Middle frontal gyrus (tissue), 1 donor: ENCODE data around the gene TENT5A.
"Not testable (repeated sequence)": the region's sequence is repeated elsewhere in the genome, so short reads cannot be mapped to it uniquely, and the experiment has no call there.

Experiments used
- DNase-seq: peaks from one replicate; pipeline ENCODE4 v3.0.0-alpha.2; 2015; ENCODE audit warnings: low spot score; ENCODE audit errors: extremely low spot score

TENT5A gene

DNA sequence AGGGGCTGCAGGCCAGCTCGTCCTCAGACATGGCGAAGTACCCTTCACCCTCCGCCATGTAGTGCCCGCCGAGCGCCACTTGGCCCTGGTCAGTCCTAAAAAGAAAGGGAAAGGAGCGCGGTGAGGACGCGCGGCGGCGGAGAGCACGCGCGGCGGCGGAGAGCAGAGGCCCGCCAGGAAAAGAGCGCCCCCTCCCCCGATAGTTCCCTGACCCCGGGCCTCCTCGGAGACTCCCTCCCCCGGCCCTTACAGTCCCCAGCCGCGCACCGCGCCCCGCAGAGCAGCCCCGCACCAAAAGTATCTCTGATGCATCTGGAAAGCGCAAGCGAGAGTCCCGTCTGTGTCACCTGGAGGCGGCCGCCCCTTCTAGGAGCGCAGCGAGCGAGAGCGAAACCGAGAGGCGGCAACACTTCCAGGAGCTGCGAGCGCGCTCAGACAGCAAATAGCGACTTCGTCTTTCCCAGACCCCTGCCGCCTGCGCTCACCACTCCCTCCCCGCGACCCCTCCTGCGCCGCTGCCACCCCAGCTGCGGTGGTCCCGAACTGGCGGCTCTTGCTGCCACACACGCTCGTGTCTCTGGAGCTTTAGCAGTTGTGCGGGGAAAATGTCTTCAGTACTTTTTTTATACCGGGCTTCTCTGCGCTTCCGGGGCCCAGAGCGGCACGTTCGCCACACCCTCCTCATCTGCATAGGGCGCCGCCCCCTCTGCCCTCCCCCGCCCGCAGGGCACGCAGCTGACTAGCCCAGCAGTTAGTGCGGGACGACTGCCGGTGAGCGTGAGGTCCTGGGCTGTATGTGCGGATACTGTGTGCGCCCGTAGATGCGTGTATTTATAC lies at the start of gene TENT5A:
TENT5A (minus strand) TSS at position 598 of the 837 bp plus-strand sequence; CDS start at position 58, 540 bp downstream.
- DNase-seq = no peak

DNA sequence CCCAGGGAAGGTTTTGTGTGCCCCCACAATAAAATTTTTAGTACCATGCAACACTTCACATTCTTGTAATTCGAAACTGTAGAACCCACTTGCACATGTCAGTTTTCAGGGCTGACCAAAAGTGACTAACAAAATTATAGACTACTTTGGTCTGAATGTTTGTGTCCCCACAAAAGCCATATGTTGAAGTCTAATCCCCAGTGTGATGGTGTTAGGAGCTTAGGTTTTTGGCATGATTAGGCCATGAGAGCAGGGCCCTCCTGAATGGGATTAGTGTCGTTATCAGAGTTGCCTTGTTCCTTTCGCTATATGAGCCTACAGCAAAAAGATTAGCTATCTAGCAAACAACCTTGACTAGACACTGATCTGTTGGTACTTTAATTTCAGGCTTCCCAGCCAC lies 49.0 kb upstream of the TENT5A start:
- no peak for DNase-seq

DNA sequence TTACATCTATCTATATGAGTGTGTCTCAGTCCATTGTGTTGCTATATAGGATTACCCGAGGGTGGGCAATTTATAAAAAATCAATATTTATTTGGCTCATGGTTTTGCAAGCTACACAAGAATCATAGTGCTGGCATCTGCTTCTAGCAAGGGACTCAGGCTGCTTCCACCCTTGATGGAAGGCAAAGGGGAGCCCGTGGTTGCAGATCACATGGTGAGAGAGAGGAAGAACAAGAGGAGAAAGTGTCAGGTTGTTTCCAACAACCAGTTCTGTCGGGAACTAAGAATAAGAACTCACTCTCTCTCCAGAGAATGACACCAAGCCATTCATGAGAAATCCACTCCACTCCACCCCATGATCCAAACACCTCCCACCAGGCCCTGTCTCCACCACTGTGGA lies 48.2 kb upstream of the TENT5A start:
- no peak for DNase-seq

DNA sequence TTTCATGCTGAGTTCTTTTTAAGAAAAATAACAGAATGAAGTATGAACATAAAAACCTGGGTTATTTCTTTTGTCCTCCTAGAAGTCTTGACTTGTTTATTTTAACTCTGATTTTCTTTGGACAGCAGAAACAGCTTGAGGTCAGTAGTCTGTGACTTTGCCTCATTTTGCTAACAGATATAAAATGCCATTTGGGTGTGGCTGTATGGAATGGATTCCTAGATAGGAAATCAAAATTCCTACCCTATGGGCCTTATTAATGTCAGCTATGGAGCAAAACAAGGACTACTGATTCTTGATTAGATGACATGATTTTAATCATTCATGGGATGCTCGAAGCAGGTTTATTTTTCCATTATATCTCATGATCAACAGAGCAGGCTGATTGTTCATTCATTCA lies 46.8 kb upstream of the TENT5A start:
- DNase-seq = no peak

DNA sequence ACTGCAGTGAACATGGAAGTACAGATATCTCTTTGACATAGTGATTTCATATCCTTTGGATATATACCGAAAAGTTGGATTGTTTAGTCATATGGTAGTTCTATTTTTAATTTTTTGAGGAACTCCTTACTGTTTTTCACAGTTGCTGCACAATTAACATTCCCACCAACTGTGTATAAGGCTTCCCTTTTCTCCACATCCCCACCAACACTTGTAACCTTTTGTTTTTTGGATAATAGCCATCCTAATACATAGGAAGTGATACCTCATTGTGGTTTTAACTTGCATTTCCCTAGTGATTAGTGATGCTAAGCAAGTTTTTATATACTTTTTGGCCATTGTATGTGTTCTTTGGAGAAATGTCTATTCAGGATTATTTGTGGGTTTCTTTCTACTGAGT lies 45.1 kb upstream of the TENT5A start:
- no peak for DNase-seq

DNA sequence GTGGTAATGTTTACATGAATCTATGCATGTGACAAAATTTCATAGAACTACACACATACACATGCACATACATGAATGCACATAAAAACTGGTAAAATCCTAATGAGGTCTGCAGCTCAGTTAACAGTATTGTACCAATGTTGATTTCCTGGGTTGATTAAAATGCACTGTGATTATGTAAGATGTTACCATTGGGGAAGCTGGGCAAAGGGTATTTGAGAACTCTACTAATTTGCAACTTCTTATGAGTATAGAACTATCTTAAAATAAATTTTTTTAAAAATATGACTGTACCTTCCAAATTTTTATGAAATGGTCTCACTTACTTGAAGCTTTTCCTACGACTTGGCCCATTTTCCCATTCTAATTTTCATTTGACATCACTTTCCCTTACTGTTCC lies 43.4 kb upstream of the TENT5A start:
- DNase-seq = no peak

DNA sequence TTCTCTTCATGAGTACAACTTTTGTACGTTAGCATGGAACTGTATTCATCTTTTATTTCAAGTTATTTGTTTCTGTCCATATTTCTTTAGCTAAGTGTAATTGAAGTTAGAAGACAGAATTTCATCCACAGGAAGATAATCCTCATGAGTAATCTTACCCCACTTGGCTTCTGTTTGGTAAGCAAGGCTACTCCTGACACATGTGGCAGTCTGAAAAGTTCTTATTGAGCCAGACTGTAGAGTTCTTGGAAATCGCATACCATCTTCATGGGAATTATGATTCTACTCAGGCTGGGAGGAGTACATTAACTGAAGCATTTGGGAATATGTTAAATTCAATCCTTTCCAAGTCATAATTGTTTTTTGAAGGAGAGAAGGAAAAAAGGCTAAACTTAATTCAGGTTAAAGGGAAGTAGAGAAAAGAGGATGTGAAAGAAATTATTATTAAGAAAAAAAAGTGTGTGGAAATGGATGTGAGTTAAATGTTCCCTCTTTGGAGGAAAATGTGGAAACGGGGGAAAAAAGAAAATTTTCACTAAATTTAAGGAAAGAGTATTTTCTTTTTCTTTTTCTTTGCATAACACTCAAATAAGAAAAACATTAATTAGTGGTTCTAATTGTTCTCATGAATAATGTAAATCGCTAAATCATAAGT lies 41.5 kb upstream of the TENT5A start:
- DNase-seq = no peak

DNA sequence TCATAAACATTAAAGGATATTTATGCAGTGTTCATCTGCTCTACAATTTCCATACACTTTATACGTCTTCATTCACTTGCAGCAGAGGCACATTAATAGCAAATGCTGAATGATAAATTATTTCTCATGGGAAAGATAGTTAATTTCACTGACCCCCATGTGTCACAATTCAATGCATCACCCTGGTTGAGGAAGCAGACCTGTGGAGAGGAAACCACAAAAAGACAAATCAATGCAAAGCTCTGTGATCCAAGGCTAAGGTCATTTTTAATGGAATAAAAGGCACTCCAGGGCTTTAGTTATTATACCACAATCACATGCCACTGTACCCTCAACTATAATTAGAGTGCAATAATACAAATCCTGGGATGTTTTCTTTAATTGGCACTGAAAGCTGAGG lies 40.3 kb upstream of the TENT5A start:
- DNase-seq = no peak

DNA sequence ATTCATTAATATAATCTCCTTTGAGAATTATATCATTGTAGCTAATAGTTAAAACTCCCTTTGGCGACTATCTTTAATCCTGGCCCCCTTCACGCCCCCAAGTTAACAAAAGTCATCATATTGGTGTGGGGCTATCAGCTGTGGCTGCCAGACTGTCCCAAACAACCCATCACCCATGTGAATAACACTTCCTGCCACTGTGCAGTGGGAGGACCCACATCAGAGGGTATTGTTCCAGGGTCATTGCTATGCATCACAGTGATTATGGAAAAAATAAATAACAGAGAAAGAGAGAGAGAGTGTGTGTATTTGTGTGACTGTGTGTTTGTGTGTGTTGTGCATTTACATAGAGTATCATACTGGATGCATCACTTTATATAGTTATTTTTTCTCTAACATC lies 39.3 kb upstream of the TENT5A start:
- no peak for DNase-seq

DNA sequence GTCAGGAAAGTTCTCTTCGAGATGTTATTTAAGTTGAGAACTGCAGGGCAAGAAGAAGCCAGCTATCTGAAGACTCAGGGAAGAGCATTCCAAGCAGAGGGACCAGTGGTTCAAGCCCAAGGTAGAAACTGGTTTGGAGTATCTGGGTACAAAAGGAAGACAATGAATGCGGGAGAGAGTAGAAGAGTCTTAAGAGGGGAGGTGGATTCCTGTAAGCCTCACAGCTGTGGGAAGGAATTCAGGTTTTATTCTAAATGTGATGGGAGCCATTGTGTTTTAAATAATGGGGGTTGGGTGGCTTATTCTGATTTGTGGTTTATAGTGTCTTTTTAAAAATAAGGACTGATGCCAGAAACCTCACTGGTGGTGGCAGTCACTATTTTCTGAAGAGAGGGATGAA lies 37.6 kb upstream of the TENT5A start:
- DNase-seq = no peak

DNA sequence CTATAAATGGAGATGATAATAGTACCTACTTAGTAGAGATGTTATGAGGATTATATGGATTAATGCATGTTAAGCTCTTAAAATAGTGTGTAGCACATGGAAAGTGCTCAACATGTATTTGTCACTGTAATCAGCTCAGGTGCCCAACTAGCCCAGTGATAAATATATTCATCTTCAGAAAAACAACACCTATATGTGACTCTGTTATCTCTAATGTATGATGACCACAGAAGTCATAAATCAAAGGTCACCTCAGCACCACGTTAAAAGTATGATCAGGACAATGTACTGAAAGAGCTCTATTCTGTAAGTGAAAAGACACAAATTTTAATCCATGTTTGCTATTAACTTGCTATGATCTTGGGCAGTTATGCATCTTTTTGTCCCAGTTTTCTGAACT lies 36.8 kb upstream of the TENT5A start:
- no peak for DNase-seq

DNA sequence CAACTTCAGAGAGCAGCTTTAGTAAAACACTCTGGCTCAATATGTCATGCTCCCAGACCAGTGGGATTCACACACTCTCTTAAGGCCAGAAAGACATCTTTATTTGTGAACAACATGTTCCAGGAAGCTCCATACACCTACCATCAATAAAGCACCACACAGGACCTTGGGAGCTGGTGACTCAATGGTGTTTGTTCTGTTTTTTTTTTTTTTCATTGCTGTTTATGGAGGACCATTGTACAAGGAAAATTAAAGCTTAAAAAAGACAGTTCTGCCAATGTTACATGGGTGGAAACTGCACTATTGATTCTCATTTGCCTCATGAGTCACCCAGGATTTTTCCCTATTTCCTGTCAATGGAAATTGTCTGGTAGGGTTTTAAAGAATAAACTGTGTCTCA lies 36.3 kb upstream of the TENT5A start:
- no peak for DNase-seq

DNA sequence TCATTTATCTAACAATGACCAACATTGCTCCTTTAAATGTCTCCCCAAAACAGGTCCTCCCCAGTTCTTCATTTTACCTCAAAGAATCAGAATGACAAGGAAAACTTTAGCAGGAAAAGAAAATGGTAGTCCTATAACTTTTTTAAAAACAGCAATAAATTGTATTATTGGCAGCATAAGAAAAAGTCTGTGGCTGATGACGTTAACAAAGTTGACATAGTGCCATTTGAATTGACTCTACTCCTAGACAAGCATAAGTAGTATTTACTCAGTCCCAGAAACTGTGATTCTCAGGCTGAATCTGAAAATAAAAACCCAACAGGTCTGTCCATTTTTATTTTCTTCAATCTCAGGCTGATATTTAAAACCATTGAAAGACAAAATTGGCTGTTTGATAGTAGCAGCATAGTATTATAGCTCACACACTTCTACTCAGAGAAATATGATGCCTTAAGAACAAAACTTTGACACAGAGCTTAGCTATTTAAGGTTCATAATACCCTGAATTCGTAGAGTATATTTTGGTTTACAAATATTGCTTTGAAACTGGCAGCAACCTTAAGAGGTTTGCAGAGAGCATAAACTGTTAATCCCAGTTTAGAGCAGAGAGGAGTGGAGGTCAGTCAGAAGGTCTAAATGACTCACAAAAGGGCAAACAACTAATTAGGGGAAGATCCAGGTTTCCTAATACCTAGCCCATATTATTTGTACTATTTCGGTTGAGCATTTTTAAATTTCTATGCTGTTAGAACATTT lies 35.0 kb upstream of the TENT5A start:
- no peak for DNase-seq

DNA sequence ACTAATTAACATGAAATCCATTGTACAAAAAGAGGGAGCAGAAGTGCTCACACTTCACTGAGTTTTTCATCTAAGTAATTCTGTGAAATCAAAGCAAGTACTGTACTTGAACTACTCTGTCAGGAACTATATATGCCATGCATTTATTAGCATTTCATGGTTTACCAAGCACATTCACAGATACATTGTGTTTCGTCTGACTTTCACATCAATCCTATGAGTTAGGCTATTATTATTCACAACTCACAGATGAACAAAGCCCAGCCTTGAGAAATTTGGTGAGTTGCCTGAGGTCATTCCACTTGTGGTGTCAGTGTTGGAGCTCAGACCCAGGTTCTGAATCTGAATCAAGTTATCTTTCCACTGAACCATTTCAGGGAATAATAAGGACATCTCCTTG lies 33.7 kb upstream of the TENT5A start:
- DNase-seq = no peak

DNA sequence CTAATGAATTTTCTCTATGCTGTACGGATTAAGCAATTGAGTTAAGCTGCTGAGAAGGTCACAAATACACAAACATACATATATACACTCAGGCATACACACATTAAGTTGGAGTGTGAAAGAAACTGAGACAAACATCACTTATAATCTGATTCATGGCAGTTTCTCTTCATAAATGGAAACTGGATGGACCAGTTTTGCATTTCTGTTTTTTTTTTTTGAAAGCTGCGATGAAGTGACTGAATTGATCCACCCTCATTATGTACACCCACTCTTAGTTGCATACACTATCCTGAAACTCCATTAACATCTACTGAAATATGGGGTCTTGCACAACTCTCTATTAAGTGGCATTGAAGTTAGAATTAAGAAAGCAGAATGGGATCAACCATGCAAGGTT lies 32.9 kb upstream of the TENT5A start:
- no peak for DNase-seq

DNA sequence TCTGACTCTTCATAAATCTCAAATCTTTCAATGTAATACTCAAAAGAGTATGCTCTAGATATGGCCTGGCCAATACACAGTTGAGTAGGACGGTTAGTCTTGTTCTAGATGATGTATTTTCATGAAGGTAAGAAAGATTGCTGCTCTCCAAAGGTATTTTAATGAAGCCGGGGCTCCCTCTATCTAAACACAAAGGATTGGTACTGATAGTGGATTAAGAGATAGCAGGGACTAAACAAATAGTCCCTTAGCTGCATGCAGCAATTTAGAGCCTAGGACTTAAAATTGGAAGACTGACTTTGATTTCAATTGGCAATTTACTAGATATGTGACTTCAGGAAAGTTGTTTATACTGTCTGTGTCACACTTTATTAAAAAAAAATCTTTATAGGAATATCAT lies 31.4 kb upstream of the TENT5A start:
- DNase-seq = no peak

DNA sequence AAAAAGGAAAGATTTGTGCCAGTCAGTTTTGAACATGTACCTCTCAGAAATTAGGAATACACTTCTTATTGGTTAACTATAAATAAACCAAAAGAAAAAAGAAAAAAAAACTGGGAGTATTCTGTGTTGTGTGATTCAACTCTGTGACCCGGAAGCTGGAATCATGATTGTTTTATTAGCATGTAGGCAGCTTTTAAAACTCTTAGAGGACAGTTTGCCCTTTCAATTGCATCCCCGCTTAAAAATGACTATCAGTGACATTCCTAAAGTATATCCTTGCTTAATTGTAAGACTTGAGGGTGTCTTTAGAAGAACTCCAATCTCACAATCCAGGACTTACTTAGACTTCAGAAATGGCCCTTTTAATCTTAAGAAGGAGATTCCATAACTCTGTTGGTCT lies 29.1 kb upstream of the TENT5A start:
- DNase-seq = no peak

DNA sequence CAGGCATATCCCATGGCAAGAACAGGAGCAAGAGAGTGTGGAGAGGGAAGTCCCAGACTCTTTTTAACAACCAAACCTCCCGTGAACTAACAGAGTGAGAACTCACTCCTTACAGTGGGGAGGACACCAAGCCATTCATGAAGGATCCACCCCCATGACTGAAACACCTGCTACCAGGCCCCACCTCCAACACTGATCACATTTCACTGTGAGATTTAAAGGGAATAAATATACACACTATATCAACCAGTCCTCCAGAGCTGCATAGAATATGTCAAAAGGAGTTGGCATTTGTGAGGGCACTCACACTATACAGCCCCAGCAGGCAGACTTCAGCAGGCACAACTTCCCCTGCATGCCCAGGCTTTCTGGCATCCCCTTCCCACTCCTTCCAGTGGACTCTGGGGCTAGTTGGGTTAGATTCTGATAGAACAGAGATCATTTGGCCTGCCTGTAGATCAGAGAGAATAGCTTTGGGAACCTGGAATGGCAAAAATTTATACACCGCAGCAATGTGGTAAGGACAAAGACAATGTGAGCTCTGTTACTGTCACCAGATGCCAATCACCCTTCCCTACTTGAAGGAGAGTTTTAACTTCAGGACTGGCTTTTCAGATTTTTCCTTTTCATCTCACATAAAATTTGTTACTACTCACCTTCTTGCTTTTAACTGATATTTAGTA lies 25.2 kb upstream of the TENT5A start:
- DNase-seq = no peak

DNA sequence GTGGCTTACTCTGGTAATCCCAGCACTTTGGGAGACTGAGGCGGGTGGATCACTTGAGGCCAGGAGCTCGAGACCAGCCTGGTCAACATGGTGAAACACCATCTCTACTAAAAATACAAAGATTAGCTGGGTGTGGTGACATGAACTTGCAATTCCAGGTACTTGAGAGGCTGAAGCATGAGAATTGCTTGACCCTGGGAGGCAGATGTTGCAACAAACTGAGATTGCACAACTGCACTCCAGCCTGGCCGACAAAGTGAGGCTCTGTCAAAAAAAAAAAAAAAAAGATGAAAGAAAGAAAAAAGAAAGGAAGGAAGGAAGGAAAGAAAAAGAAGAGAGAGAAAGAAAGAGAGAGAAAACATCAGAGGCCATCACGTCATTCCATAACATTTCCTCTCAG lies 23.7 kb upstream of the TENT5A start:
- not testable (repeated sequence) for DNase-seq

DNA sequence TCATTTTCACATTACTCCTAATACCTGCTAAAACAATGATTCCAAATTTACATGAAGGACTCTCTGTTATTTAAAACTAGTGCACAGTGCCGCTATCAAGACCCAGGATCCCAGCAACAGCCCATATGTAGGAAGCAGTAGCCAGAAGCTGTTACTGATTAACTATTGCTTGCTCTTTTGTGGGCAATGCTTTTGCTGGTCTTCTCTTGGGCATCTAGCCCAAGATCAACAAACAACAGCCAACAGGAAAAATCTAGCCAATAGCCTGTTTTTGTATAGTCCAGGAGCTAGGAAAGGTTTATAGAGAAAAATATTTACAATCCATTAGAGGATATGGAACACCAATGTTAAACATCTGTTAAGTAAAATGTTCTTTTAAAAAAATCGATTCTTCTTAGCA lies 22.1 kb upstream of the TENT5A start:
- DNase-seq = no peak

DNA sequence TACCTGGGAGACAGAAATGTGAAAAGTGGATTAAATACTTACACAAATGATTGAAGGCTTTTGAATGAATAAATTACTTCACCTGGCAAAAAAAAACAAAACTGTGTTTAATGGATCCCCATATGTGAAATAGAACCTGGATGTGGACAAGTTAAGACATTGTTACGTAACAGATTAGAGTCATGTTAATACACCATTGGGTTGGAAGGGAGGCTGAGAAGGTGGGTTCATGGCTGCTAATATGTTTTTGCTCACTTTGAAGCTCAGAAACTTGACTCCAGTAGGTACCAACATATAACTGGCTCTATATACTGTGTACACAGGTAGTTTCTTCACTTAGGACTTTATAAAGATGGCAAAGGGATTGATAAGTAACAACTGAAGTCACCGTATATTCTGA lies 21.4 kb upstream of the TENT5A start:
- DNase-seq = no peak

DNA sequence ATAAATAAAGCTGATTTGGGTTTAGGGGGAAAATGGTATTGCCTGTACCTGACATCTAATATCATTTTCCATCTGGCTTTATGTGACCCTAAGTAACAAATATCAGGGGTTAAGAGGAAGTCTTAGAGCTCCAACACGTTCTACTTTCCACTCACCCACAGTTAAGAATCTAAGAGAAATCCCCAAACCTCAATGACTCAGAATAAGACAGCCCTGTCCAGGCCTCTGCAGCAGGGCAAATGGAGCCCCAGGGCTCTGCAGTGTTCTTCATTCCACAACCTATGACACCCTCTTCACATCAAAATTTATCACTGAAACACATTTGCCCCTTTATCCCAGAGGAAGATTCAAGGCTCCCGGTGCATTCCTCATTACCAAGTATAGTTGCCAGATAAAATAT lies 20.3 kb upstream of the TENT5A start:
- no peak for DNase-seq
